GM12801 (cell line): ENCODE data around the gene NIT1.

Source experiments
- TF ChIP-seq, protein P1 (sequence below): IDR thresholded peaks from one replicate; pipeline ENCODE4 v1.5.1; 2011; ENCODE audit warnings: control low read depth; ENCODE audit not compliant: insufficient read length; ENCODE audit errors: extremely low read depth

The NIT1 gene

DNA sequence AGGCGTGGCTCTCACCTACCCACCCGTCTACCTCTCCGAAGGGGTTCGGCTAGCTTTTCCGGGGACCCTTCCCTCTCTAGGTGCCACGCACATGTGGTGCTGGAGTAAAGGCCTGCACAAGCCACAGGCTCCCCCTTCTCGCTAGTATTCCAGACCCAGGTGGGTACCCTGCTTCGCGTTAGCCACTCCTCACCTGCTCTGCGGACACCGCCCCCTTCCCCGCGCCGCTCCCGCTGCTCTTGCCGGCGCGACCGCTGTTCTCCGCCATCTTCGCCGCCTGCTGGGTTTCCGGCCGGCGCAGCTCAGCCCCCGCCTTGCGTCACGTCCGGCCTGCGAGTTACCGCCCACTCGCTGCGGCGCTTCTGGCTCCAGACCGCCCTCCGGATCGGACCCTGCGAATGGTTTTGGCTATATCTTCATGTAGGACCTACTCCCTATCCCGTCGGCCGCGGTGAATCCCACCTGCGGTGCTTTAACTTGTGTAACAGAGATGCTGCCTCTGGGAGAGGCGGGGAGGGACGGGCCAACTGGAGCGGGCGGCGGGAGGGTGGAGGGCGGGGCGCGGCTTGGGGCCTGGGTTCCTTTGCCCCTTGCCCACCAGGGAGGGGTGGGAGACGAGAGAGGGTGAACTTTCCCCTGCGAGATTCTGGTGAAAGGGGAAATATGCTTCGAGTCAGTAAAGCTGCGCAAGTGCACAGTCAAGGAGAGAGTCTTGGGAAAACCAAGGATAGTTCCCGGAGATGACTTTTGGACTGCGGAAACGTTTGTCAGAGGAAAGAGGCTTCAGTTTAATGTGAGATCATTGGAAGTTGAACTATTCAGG, at the start of gene NIT1, which contains the start of gene PFDN2:
TSS of gene NIT1 (plus strand) at position 347 of the 823 bp plus-strand sequence. CDS start at position 419, 72 bp downstream.
TSS of gene PFDN2 (minus strand) at position 279 of the 823 bp plus-strand sequence. CDS start at position 268, 11 bp downstream.
- TF ChIP-seq, protein P1, sequence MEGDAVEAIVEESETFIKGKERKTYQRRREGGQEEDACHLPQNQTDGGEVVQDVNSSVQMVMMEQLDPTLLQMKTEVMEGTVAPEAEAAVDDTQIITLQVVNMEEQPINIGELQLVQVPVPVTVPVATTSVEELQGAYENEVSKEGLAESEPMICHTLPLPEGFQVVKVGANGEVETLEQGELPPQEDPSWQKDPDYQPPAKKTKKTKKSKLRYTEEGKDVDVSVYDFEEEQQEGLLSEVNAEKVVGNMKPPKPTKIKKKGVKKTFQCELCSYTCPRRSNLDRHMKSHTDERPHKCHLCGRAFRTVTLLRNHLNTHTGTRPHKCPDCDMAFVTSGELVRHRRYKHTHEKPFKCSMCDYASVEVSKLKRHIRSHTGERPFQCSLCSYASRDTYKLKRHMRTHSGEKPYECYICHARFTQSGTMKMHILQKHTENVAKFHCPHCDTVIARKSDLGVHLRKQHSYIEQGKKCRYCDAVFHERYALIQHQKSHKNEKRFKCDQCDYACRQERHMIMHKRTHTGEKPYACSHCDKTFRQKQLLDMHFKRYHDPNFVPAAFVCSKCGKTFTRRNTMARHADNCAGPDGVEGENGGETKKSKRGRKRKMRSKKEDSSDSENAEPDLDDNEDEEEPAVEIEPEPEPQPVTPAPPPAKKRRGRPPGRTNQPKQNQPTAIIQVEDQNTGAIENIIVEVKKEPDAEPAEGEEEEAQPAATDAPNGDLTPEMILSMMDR, result no peak

DNA sequence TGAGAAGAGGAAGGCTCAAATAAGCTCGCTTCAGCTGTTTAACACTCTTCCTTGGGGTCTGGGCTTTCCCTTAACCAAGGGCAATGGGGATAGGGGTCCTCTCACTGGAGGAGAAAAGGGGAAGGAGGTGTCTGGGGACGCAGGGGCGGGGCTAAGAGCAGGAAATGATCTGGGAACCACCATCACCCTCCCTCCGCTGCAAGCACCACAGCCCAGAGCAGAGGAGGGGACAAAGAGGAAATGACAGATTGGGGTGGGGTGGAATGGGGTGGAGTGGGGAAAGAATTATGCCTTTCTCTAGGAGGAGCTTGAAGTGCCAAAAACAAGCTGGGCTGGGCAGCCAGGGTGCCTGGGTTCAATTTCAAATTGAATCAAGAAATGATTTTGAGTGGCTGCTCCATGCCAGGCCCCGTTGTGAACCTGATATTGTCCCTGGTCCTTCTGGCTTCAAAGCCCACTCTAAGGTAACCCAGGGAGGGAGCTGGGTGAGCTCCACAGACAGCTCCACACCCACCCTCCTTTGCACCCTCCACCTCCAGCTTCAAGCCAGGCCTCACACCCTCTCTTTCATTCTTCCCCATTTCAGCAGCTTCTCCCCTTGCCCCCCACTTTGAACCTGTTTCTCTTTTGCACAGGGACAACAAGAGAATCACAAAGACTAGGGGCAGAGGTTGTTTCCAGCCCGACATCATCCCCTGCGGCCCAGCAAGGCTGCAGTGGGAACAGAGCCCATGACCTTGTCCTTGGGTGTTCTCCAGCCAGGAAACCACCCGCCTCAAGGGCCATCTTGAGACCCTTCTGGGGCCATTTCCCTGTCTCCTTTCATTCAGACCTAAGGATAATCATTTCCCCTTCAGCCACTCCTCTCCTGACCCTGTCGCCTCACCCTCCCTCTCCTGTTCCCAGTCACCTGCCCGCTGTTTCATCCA, 49.3 kb upstream of the NIT1 start:
- TF ChIP-seq, protein P1, result no peak

DNA sequence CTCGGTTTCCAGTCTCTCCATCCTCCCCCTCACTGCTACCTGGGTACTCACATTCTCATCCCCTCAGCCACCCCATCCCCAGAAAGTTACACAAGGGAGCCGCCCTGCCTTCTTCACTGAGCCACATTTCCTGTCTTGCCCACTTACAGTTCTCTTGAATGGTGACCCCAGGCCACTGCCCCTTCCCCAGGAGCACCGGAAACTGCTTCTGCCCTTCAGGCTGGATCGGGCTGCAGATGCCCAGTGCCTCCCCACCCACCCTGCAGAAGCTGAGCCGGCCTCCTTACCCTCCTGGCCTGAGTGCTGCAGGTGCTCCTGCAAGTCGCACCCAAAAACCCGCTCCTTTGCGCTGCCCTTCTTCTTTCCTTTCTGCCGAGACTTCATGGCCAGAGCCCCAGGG, 48.7 kb upstream of the NIT1 start:
- TF ChIP-seq, protein P1, result no peak

DNA sequence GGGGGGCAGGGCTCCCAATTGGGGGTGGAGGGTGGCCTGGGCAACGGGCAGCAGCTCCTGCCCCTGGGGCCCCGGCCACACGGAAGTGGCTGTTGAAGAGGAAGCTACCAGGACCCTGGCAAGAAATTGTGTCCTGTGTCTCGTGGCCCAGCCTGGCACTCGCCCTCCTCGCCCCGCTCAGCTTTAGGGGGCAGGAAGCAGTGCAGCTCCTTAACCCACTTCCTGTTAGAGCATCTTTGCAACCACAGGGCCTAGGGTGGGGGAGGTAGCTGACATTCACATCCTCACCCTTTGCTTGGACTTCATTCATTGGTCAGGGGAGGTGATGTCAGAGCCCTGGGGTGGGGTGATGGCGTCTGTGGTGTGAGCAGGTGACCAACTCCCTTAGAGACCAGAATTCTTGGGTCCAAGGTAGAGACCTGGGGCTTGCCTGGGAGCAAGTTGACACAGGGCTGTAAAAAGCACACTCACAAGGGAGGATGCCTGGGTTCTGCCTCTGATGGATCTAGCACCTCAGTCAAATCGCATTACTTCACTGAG, 48.1 kb upstream of the NIT1 start, which contains the start of gene ARHGAP30:
TSS of gene ARHGAP30 (minus strand) at position 161 of the 540 bp plus-strand sequence. CDS start 267 bp downstream, outside the sequence.
- TF ChIP-seq, protein P1, result no peak

DNA sequence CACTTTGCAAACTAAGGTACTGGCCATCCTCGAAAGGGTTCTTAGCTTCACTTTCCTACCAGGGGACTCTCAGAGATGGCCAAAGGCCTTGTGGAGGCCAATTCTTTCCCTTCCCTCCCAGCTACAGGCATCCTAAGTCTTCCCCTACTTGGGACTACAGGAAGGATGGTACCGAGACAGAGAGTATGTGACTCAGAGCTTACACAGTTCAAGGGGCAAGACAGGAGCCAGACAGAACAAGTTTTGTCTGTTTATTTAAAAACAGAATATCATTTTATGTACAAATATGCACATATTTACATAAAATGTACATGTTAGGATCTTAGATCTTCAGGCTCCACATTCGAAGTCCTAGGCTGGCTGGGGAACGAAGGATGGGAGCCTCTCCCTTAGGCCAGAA, 47.1 kb upstream of the NIT1 start:
- TF ChIP-seq, protein P1, result no peak

GRCh38 chr1:161071886-161072371, 46.0 kb upstream of the NIT1 start:
- TF ChIP-seq, protein P1, result no peak
